Measurements from ENCODE around the gene GRK1.

DNA sequence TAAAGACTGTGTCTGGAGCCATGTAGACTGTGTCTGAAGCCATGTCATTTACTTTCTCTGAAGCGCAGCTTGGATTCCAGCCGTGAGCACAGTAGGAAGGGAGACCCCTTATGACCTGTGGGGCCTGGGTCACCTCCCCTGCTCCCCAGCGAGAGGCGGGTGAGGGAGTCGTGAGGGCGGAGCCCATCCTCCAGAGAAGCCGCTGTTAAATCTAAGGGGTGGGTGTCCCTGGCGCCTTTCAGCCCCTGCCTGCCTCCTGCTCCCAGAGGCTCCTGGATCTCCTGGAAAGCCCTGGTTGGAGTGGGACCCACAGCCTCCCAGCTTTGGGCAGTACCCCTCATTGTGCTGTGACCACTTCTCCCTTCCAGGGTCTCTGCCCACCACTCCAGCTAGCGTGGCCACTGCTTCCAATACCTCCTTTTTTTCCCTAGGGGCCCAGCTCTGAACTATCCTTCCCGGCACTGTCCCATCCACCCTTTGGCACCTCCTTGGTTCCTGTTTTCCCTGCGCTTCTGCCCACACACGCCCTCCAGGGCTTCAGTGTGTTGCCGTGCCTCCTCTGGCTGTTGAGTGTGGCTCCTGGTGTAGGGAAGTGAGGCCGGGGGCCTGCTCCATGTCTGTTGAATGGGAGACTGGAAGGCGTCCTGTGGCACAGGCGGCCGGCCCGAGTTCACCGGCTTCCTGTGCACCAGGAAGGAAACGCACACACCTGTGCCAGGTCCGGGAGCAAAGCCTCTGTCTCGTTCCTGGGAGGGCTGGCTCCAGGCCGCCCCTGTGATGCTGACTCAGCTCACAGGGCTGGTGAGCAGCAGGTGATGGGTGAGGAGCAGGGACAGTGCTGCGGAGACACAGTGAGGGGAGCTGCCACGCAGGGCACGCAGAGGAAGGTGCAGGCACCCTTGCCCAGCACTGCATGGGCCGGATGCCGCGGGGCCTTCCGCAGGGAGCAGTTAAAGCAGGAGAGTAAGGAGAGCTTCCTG is 38.4 kb upstream of the GRK1 start:
- TF ChIP-seq ZNF274 (IDR thresholded peaks at IDR 0.05; ENCODE audit: low read depth, low read length): no peak
- TF ChIP-seq YY1 (IDR thresholded peaks at IDR 0.05; ENCODE audit: insufficient read depth, insufficient read length): no peak
